ENCODE measurements around the gene USP19.

The USP19 gene

GRCh38 chr3:49119439-49119838 is 1.2 kb downstream of the USP19 start:
- 76 to 100% methylated on average over 1 to 2 of the region's 3 CpGs for WGBS, 2 experiments (ENCODE audit: insufficient coverage in 2 of 2)
- H3K36me3 ChIP-seq (ENCODE audit: control insufficient read depth, insufficient read depth, low read length) = peaks cover 79% of the 10 kb centered on the region
- peak overlapping the region; percentile 67 for H3K4me3 ChIP-seq (ENCODE audit: extremely low read depth, insufficient read depth, low read length, poor library complexity, severe bottlenecking)
- no peak overlapping the region for H3K27ac ChIP-seq (ENCODE audit: low read depth, low read length, severe bottlenecking)
- no peaks in the 10 kb centered on the region for H3K9me3 ChIP-seq (ENCODE audit: control insufficient read depth, low read length)
- H3K4me1 ChIP-seq (ENCODE audit: control insufficient read depth, insufficient read depth, low read length, poor library complexity, severe bottlenecking) = peaks cover 6% of the 10 kb centered on the region

- Histone ChIP-seq H3K36me3 (ENCODE audit: control insufficient read depth, insufficient read depth, low read length) (peaks cover 79% of the 10 kb centered on the region), H3K4me1 (ENCODE audit: control insufficient read depth, insufficient read depth, low read length, poor library complexity, severe bottlenecking) (peaks cover 6% of the 10 kb centered on the region), H3K27ac (ENCODE audit: low read depth, low read length, severe bottlenecking) (no peak overlapping the region), H3K4me3 (ENCODE audit: extremely low read depth, insufficient read depth, low read length, poor library complexity, severe bottlenecking) (no peak overlapping the region), H3K9me3 (ENCODE audit: control insufficient read depth, low read length) (no peaks in the 10 kb centered on the region)
- 94 to 99% methylated on average over 9 to 10 of the region's 10 CpGs for WGBS, 2 experiments (ENCODE audit: insufficient coverage in 2 of 2)
These were observed 1.6 kb downstream of the USP19 start for GRCh38 chr3:49119036-49119435.

GRCh38 chr3:49112262-49112661 is 8.4 kb downstream of the USP19 start:
- H3K36me3 ChIP-seq (ENCODE audit: control insufficient read depth, insufficient read depth, low read length) = peaks cover 93% of the 10 kb centered on the region
- no peaks in the 10 kb centered on the region for H3K4me1 ChIP-seq (ENCODE audit: control insufficient read depth, insufficient read depth, low read length, poor library complexity, severe bottlenecking)
- no peaks in the 10 kb centered on the region for H3K9me3 ChIP-seq (ENCODE audit: control insufficient read depth, low read length)
- H3K27ac ChIP-seq (ENCODE audit: low read depth, low read length, severe bottlenecking) = no peak overlapping the region
- 97 to 98% methylated on average over 10 to 13 of the region's 14 CpGs for WGBS, 2 experiments (ENCODE audit: insufficient coverage in 2 of 2)
- H3K4me3 ChIP-seq (ENCODE audit: extremely low read depth, insufficient read depth, low read length, poor library complexity, severe bottlenecking) = no peak overlapping the region

GRCh38 chr3:49111347-49111746 is 9.3 kb downstream of the USP19 start:
- Histone ChIP-seq H3K27ac (ENCODE audit: low read depth, low read length, severe bottlenecking) (no peak overlapping the region), H3K4me1 (ENCODE audit: control insufficient read depth, insufficient read depth, low read length, poor library complexity, severe bottlenecking) (no peaks in the 10 kb centered on the region), H3K36me3 (ENCODE audit: control insufficient read depth, insufficient read depth, low read length) (peaks cover 84% of the 10 kb centered on the region), H3K4me3 (ENCODE audit: extremely low read depth, insufficient read depth, low read length, poor library complexity, severe bottlenecking) (no peak overlapping the region), H3K9me3 (ENCODE audit: control insufficient read depth, low read length) (no peaks in the 10 kb centered on the region)
- 96 to 97% methylated on average over 5 to 6 of the region's 6 CpGs for WGBS, 2 experiments (ENCODE audit: insufficient coverage in 2 of 2)

- no peak overlapping the region for H3K27ac ChIP-seq (ENCODE audit: low read depth, low read length, severe bottlenecking)
- no peak overlapping the region for H3K4me3 ChIP-seq (ENCODE audit: extremely low read depth, insufficient read depth, low read length, poor library complexity, severe bottlenecking)
- peaks cover 1% of the 10 kb centered on the region for H3K4me1 ChIP-seq (ENCODE audit: control insufficient read depth, insufficient read depth, low read length, poor library complexity, severe bottlenecking)
- 94 to 96% methylated on average over 9 to 13 of the region's 13 CpGs for WGBS, 2 experiments (ENCODE audit: insufficient coverage in 2 of 2)
- peaks cover 79% of the 10 kb centered on the region for H3K36me3 ChIP-seq (ENCODE audit: control insufficient read depth, insufficient read depth, low read length)
- no peaks in the 10 kb centered on the region for H3K9me3 ChIP-seq (ENCODE audit: control insufficient read depth, low read length)
These were observed 9.8 kb downstream of the USP19 start for GRCh38 chr3:49110780-49111179.

GRCh38 chr3:49108346-49108745 is 12.3 kb downstream of the USP19 start:
- H3K36me3 ChIP-seq (ENCODE audit: control insufficient read depth, insufficient read depth, low read length) = peaks cover 57% of the 10 kb centered on the region
- 95 to 98% methylated on average over 10 to 13 of the region's 14 CpGs for WGBS, 2 experiments (ENCODE audit: insufficient coverage in 2 of 2)
- H3K4me3 ChIP-seq (ENCODE audit: extremely low read depth, insufficient read depth, low read length, poor library complexity, severe bottlenecking) = no peak overlapping the region
- peaks cover 11% of the 10 kb centered on the region for H3K4me1 ChIP-seq (ENCODE audit: control insufficient read depth, insufficient read depth, low read length, poor library complexity, severe bottlenecking)
- no peaks in the 10 kb centered on the region for H3K9me3 ChIP-seq (ENCODE audit: control insufficient read depth, low read length)
- no peak overlapping the region for H3K27ac ChIP-seq (ENCODE audit: low read depth, low read length, severe bottlenecking)

GRCh38 chr3:49104427-49105291 is 16.0 kb downstream of the USP19 start, which contains the start of gene QARS1:
Gene QARS1 (minus strand): TSS chr3:49104757. CDS start chr3:49104733, 24 bp downstream.
- Histone ChIP-seq H3K27ac (ENCODE audit: low read depth, low read length, severe bottlenecking) (peak within 1 kb of the TSS; percentile 98), H3K9me3 (ENCODE audit: control insufficient read depth, low read length) (no peaks in the 10 kb centered on the region), H3K36me3 (ENCODE audit: control insufficient read depth, insufficient read depth, low read length) (peaks cover 61% of the 10 kb centered on the region), H3K4me3 (ENCODE audit: extremely low read depth, insufficient read depth, low read length, poor library complexity, severe bottlenecking) (peak within 1 kb of the TSS; percentile 82), H3K4me1 (ENCODE audit: control insufficient read depth, insufficient read depth, low read length, poor library complexity, severe bottlenecking) (peaks cover 14% of the 10 kb centered on the region)
- 1 to 2% methylated on average over 41 to 42 of the region's 50 CpGs for WGBS, 2 experiments (ENCODE audit: insufficient coverage in 2 of 2)

- H3K4me3 ChIP-seq (ENCODE audit: extremely low read depth, insufficient read depth, low read length, poor library complexity, severe bottlenecking) = peak overlapping the region; percentile 82
- H3K36me3 ChIP-seq (ENCODE audit: control insufficient read depth, insufficient read depth, low read length) = peaks cover 61% of the 10 kb centered on the region
- 3 to 4% methylated on average over 5 to 8 of the region's 8 CpGs for WGBS, 2 experiments (ENCODE audit: insufficient coverage in 2 of 2)
- H3K4me1 ChIP-seq (ENCODE audit: control insufficient read depth, insufficient read depth, low read length, poor library complexity, severe bottlenecking) = peaks cover 14% of the 10 kb centered on the region
- peak overlapping the region; percentile 98 for H3K27ac ChIP-seq (ENCODE audit: low read depth, low read length, severe bottlenecking)
- no peaks in the 10 kb centered on the region for H3K9me3 ChIP-seq (ENCODE audit: control insufficient read depth, low read length)
These were observed 16.6 kb downstream of the USP19 start for GRCh38 chr3:49104052-49104426.

GRCh38 chr3:49100046-49100615 is 20.5 kb downstream of the USP19 start:
- 95 to 100% methylated on average over 10 to 11 of the region's 11 CpGs for WGBS, 2 experiments (ENCODE audit: insufficient coverage in 2 of 2)
- H3K9me3 ChIP-seq (ENCODE audit: control insufficient read depth, low read length) = no peaks in the 10 kb centered on the region
- no peak overlapping the region for H3K27ac ChIP-seq (ENCODE audit: low read depth, low read length, severe bottlenecking)
- H3K4me1 ChIP-seq (ENCODE audit: control insufficient read depth, insufficient read depth, low read length, poor library complexity, severe bottlenecking) = peaks cover 13% of the 10 kb centered on the region
- H3K36me3 ChIP-seq (ENCODE audit: control insufficient read depth, insufficient read depth, low read length) = peaks cover 71% of the 10 kb centered on the region
- no peak overlapping the region for H3K4me3 ChIP-seq (ENCODE audit: extremely low read depth, insufficient read depth, low read length, poor library complexity, severe bottlenecking)

- WGBS, 2 experiments (ENCODE audit: insufficient coverage in 2 of 2) = 96 to 99% methylated on average over 8 to 12 of the region's 13 CpGs
- Histone ChIP-seq H3K9me3 (ENCODE audit: control insufficient read depth, low read length) (no peaks in the 10 kb centered on the region), H3K27ac (ENCODE audit: low read depth, low read length, severe bottlenecking) (no peak overlapping the region), H3K4me1 (ENCODE audit: control insufficient read depth, insufficient read depth, low read length, poor library complexity, severe bottlenecking) (peaks cover 17% of the 10 kb centered on the region), H3K36me3 (ENCODE audit: control insufficient read depth, insufficient read depth, low read length) (peaks cover 71% of the 10 kb centered on the region), H3K4me3 (ENCODE audit: extremely low read depth, insufficient read depth, low read length, poor library complexity, severe bottlenecking) (no peak overlapping the region)
These were observed 21.6 kb downstream of the USP19 start for GRCh38 chr3:49098910-49099630.
